Eye (tissue), 1 donor: Measurements from ENCODE around the gene MAST4.
"Not testable (repeated sequence)": the region's sequence is repeated elsewhere in the genome, so short reads cannot be mapped to it uniquely, and the experiment has no call there.

ENCODE experiments used
- DNase-seq: peaks from one replicate; pipeline ENCODE4 v3.0.0-alpha.2; 2015

The MAST4 gene

GRCh38 chr5:67173351-67173750 is 577.2 kb downstream of the MAST4 start:
- DNase-seq: not testable (repeated sequence)

- no peak for DNase-seq
Measured at GRCh38 chr5:67173959-67174358, 577.8 kb downstream of the MAST4 start.

GRCh38 chr5:67176936-67177335 is 580.7 kb downstream of the MAST4 start:
- DNase-seq: peak; percentile 36

GRCh38 chr5:67178085-67178484 is 581.9 kb downstream of the MAST4 start:
- DNase-seq: no peak

GRCh38 chr5:67178966-67179365 is 582.8 kb downstream of the MAST4 start:
- DNase-seq: no peak

- peak; percentile 65 for DNase-seq
Measured at GRCh38 chr5:67179697-67180361, 583.6 kb downstream of the MAST4 start.

GRCh38 chr5:67181648-67182221 is 585.5 kb downstream of the MAST4 start:
- DNase-seq: no peak

GRCh38 chr5:67182301-67182790 is 586.2 kb downstream of the MAST4 start:
- DNase-seq: no peak

GRCh38 chr5:67183859-67184258 is 587.7 kb downstream of the MAST4 start:
- no peak for DNase-seq

- DNase-seq: no peak
Measured at GRCh38 chr5:67187006-67187715, 591.0 kb downstream of the MAST4 start.

GRCh38 chr5:67188274-67189078 is 592.3 kb downstream of the MAST4 start:
- DNase-seq: no peak

- DNase-seq: no peak
Measured at GRCh38 chr5:67189079-67189354, 592.8 kb downstream of the MAST4 start.

- no peak for DNase-seq
Measured at GRCh38 chr5:67189931-67190330, 593.7 kb downstream of the MAST4 start.

- no peak for DNase-seq
Measured at GRCh38 chr5:67190410-67190809, 594.2 kb downstream of the MAST4 start.

GRCh38 chr5:67190861-67191260 is 594.7 kb downstream of the MAST4 start:
- DNase-seq: peak; percentile 31

- peak; percentile 30 for DNase-seq
Measured at GRCh38 chr5:67192719-67193438, 596.7 kb downstream of the MAST4 start.

- peak; percentile 50 for DNase-seq
Measured at GRCh38 chr5:67193439-67193807, 597.2 kb downstream of the MAST4 start.

- no peak for DNase-seq
Measured at GRCh38 chr5:67194166-67194565, 598.0 kb downstream of the MAST4 start.

GRCh38 chr5:67195406-67196275 is 599.4 kb downstream of the MAST4 start:
- DNase-seq: no peak

GRCh38 chr5:67196537-67197059 is 600.4 kb downstream of the MAST4 start, which contains the start of gene CD180:
Gene CD180 (minus strand): TSS chr5:67196799. CDS start chr5:67196641, 158 bp downstream.
- DNase-seq: no peak

GRCh38 chr5:67197536-67197935 is 601.3 kb downstream of the MAST4 start:
- no peak for DNase-seq
